Loucy (cell line): Measurements from ENCODE around the gene DOP1A.

Experiments used
- H2AFZ ChIP-seq: fragments of 200-600 bp; sonication (generic); 2 replicates; pipeline ENCODE4 v1.6.0; 2016; ENCODE audit warnings: antibody characterized with exemption, mild to moderate bottlenecking, low read length, moderate library complexity
- H3F3A ChIP-seq: fragments of 200-600 bp; 2 replicates; pipeline ENCODE4 v1.6.0; 2016; ENCODE audit warnings: antibody characterized with exemption, low read depth, mild to moderate bottlenecking
- H3K27me3 ChIP-seq: fragments of 200-600 bp; sonication (generic); 2 replicates; pipeline ENCODE4 v1.6.1; 2014; ENCODE audit warnings: low read length, mild to moderate bottlenecking; ENCODE audit not compliant: insufficient read depth, poor library complexity, severe bottlenecking
- H3K36me3 ChIP-seq: fragments of 200-600 bp; sonication (generic); 2 replicates; pipeline ENCODE4 v1.6.1; 2016; ENCODE audit warnings: low read length; ENCODE audit not compliant: insufficient read depth
- H3K4me1 ChIP-seq: fragments of 200-600 bp; sonication (generic); 2 replicates; pipeline ENCODE4 v1.5.1; 2014; ENCODE audit warnings: low read length, mild to moderate bottlenecking; ENCODE audit not compliant: insufficient read depth, poor library complexity, severe bottlenecking
- H3K4me2 ChIP-seq: fragments of 200-600 bp; sonication (generic); 2 replicates; pipeline ENCODE4 v1.6.0; 2014; ENCODE audit warnings: antibody characterized with exemption, low read length, low read depth, mild to moderate bottlenecking; ENCODE audit not compliant: poor library complexity, severe bottlenecking
- H3K4me3 ChIP-seq: fragments of 200-600 bp; sonication (generic); 2 replicates; pipeline ENCODE4 v1.5.1; 2014; ENCODE audit warnings: low read length, mild to moderate bottlenecking, mixed read lengths; ENCODE audit not compliant: poor library complexity, severe bottlenecking
- H3K79me2 ChIP-seq: fragments of 200-600 bp; sonication (generic); 2 replicates; pipeline ENCODE4 v1.6.1; 2014; ENCODE audit warnings: low read length; ENCODE audit not compliant: insufficient read depth
- H3K9ac ChIP-seq: fragments of 200-600 bp; sonication (generic); 2 replicates; pipeline ENCODE4 v1.6.0; 2014; ENCODE audit warnings: mild to moderate bottlenecking, low read depth, low read length, moderate library complexity; ENCODE audit not compliant: poor library complexity, severe bottlenecking
- H3K9me2 ChIP-seq: fragments of 200-600 bp; sonication (generic); replicated peaks from 2 replicates; pipeline ENCODE4 v1.6.1; 2016; ENCODE audit warnings: low read depth, low read length, mixed read lengths
- H3K9me3 ChIP-seq: fragments of 200-600 bp; sonication (generic); 2 replicates; pipeline ENCODE4 v1.6.1; 2014; ENCODE audit warnings: mild to moderate bottlenecking, antibody characterized with exemption, low read length, low read depth; ENCODE audit not compliant: insufficient read depth
- H4K20me1 ChIP-seq: fragments of 200-600 bp; sonication (generic); 2 replicates; pipeline ENCODE4 v1.6.0; 2014; ENCODE audit warnings: antibody characterized with exemption, low read length, mild to moderate bottlenecking; ENCODE audit not compliant: insufficient read depth, poor library complexity, severe bottlenecking
- EZH2phosphoT487 ChIP-seq: fragments of 200-600 bp; IDR thresholded peaks from 2 replicates; pipeline ENCODE4 v1.6.1; 2018; ENCODE audit warnings: antibody characterized with exemption, mild to moderate bottlenecking, moderate library complexity, borderline replicate concordance
- TF ChIP-seq, protein P1 (sequence below): fragments of 200-600 bp; sonication (generic); conservative IDR thresholded peaks from 2 replicates; pipeline ENCODE4 v1.5.1; 2014; ENCODE audit warnings: mild to moderate bottlenecking, antibody characterized with exemption, low read length

Gene DOP1A

DNA sequence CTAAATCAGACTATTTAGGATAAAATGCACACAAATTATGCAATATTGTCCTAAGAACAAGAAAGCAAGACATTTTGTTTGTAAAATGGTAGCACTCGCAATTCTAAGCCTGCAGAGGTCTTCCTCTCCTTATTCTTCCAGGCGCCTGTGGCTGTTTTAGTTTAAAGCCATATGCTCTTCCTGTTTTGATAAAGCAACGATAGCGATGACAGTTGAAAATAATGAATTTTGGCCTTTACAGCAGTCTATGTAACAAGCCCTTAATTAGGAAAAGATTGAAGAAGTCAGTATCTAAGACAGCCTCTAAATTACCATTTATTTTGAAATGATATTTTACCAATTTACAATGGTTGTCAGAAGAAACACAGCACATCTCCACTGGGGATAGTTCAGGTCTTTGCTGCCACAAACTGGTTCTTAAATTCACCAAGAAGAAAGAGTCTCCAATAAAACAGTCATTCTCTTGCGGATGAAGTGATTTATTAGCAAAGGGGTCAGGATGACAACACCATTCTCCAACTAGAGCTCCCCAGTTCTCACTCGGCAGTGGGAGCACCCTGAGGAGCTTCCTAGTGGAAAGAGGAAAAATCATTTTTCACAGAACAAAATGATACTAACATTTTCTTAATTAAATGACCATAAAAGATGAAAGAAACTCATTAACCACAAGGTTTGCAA, 23.2 kb upstream of the DOP1A start:
- Histone ChIP-seq H2AFZ (no peak overlapping the region), H3F3A (no peaks in the 10 kb centered on the region), H3K9me3 (no peaks in the 10 kb centered on the region), H3K79me2 (no peaks in the 10 kb centered on the region), H3K4me1 (peaks cover 5% of the 10 kb centered on the region), H3K36me3 (no peaks in the 10 kb centered on the region), H3K9ac (no peak overlapping the region), H3K4me2 (no peak overlapping the region), H4K20me1 (no peaks in the 10 kb centered on the region), H3K27me3 (no peaks in the 10 kb centered on the region), H3K4me3 (no peak overlapping the region), H3K9me2 (no peaks in the 10 kb centered on the region)
- TF ChIP-seq, protein P1, sequence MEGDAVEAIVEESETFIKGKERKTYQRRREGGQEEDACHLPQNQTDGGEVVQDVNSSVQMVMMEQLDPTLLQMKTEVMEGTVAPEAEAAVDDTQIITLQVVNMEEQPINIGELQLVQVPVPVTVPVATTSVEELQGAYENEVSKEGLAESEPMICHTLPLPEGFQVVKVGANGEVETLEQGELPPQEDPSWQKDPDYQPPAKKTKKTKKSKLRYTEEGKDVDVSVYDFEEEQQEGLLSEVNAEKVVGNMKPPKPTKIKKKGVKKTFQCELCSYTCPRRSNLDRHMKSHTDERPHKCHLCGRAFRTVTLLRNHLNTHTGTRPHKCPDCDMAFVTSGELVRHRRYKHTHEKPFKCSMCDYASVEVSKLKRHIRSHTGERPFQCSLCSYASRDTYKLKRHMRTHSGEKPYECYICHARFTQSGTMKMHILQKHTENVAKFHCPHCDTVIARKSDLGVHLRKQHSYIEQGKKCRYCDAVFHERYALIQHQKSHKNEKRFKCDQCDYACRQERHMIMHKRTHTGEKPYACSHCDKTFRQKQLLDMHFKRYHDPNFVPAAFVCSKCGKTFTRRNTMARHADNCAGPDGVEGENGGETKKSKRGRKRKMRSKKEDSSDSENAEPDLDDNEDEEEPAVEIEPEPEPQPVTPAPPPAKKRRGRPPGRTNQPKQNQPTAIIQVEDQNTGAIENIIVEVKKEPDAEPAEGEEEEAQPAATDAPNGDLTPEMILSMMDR: no peak
- TF ChIP-seq EZH2phosphoT487: no peak

DNA sequence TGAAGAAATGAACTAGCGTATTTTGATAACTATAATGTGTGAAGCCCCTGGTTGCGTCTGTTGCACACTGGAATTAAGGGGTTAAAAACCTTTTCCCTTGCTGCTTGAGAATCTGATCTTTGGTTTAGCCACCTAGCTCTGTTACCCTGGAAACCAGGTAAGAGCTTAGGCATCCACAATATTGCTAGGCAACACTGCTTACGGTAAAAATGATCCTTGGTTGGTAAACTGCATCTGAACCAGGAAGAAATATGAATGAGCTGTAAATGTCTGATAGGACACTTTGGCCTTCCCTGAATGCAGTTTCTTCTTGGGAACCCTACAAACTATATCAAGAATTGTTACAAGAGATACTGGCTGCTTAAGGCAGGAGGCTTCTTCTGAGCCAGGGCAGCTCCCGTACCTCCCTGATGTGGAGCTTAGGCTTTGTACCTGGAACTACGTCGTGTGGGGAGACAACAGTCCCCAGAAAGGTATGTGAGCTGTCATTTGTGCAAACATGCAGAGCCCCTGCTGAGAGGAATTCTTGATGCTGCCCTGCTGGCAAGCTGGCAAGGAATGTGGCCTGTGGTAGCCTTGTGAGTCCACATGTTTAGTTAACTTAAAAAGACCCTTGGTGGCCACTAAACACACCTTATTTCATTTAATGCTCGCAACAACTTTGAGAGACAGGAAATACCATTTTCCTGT, 20.3 kb upstream of the DOP1A start:
- TF ChIP-seq EZH2phosphoT487: no peak
- TF ChIP-seq, protein P1: no peak

DNA sequence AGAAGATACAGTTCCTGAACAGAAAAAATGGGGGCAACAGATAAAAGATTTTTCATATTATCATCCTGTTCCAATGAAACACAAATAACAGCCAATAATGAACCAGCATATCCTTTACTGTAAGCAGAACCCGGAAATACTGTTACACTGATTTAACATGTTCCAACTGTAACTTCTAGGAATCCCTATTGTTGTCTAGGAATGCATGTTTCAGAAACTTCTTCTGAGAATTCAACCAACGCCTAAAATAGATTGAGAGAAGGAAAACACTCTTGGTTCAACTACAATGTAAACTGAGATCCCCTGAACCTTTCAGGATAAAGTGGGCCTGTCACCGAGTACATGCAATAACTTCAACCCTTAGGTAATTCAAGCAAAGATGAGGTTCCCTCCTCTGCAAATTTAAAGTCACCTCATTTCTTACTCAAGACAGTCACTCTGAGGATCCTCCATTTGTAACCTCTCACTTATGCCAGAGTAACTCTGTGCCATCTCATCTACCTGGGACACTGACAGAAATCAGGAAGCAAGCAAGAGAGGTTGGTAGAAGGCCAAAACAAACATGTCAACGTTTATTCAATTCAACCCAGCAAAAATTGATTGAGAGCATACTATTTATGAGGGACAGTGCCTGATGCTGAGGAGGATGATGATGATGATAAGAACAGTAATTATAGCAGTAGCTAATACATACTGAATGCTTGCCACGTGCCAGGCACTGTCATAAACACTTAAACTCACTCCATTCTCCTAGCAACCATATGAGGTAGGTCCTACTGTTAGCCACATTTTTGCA, 15.9 kb upstream of the DOP1A start:
- Histone ChIP-seq H3K4me3 (no peak overlapping the region), H3K4me1 (no peaks in the 10 kb centered on the region), H3K9ac (no peak overlapping the region), H3K36me3 (peaks cover 9% of the 10 kb centered on the region; the same call in 1 of the 2 replicates), H2AFZ (no peak overlapping the region), H4K20me1 (no peaks in the 10 kb centered on the region), H3K9me2 (no peaks in the 10 kb centered on the region), H3K9me3 (no peaks in the 10 kb centered on the region), H3K4me2 (no peak overlapping the region), H3K79me2 (no peaks in the 10 kb centered on the region), H3K27me3 (no peaks in the 10 kb centered on the region), H3F3A (no peaks in the 10 kb centered on the region)
- TF ChIP-seq EZH2phosphoT487: no peak
- TF ChIP-seq, protein P1: no peak

More for the DNA sequence above, 20.3 kb upstream of the DOP1A start:
- Histone ChIP-seq H3K4me2 (no peak overlapping the region), H3K9me3 (no peaks in the 10 kb centered on the region), H3K36me3 (no peaks in the 10 kb centered on the region; the same call in 1 of the 2 replicates), H4K20me1 (no peaks in the 10 kb centered on the region), H3K4me1 (no peaks in the 10 kb centered on the region), H2AFZ (no peak overlapping the region), H3K4me3 (no peak overlapping the region), H3K9ac (no peak overlapping the region), H3K27me3 (no peaks in the 10 kb centered on the region), H3K79me2 (no peaks in the 10 kb centered on the region), H3F3A (no peaks in the 10 kb centered on the region), H3K9me2 (no peaks in the 10 kb centered on the region)
